Lower leg skin (tissue), 3 donors: ENCODE results near the gene FOXP1.

ENCODE experiments used
- CTCF ChIP-seq, 3 donors: fragments of 450-650 bp; IDR thresholded peaks; one replicate each; pipeline ENCODE4 v1.5.1; 2016; ENCODE audit warnings: antibody characterized with exemption in 3 of 3, mild to moderate bottlenecking in 3 of 3, moderate library complexity in 2 of 3
- POLR2A ChIP-seq, 2 donors: fragments of 450-650 bp; IDR thresholded peaks; one replicate each; pipeline ENCODE4 v1.6.1; 2016 to 2017; ENCODE audit warnings: antibody characterized with exemption in 2 of 2, mild to moderate bottlenecking in 1 of 2, moderate library complexity in 1 of 2

- no peak for TF ChIP-seq POLR2A (IDR thresholded peaks at IDR 0.05)
- no peak for TF ChIP-seq CTCF (IDR thresholded peaks at IDR 0.05)
Measured at GRCh38 chr3:70926835-70927234, 656.7 kb downstream of the FOXP1 start.
